ENCODE results near the gene CCDC30. TPM values are rescaled to one million over a fixed set of nuclear protein-coding genes. Genes with fewer than 3 reads are reported as not detected.

Gene CCDC30
- total RNA-seq, 1 donor from 2014 or later = 0.40 TPM

GRCh38 chr1:42690477-42691156 lies 227.5 kb downstream of the CCDC30 start:
- peak; percentile 1 to 12 for DNase-seq (ENCODE audit: low read depth in 2 of 2)

GRCh38 chr1:42691157-42691498 lies 228.0 kb downstream of the CCDC30 start:
- DNase-seq (ENCODE audit: low read depth in 2 of 2) = no peak

- no peak for DNase-seq (ENCODE audit: low read depth in 2 of 2)
These were observed 229.4 kb downstream of the CCDC30 start for GRCh38 chr1:42692461-42692860.

GRCh38 chr1:42692911-42693310 lies 229.8 kb downstream of the CCDC30 start:
- no peak for DNase-seq (ENCODE audit: low read depth in 2 of 2)

- DNase-seq (ENCODE audit: low read depth in 2 of 2) = no peak
These were observed 235.2 kb downstream of the CCDC30 start for GRCh38 chr1:42698081-42698813.

GRCh38 chr1:42700006-42700405 lies 236.9 kb downstream of the CCDC30 start:
- no peak for DNase-seq (ENCODE audit: low read depth in 2 of 2)

- no peak for DNase-seq (ENCODE audit: low read depth in 2 of 2)
These were observed 240.9 kb downstream of the CCDC30 start for GRCh38 chr1:42703888-42704464.

Other genes starting within 250 kb of the CCDC30 start
- 12.9 and 27.8 TPM in 2 replicates for gene FOXJ3, start 128.1 kb upstream of the CCDC30 start, total RNA-seq
- under 0.01 TPM in 2 replicates for gene RIMKLA, start 82.5 kb upstream of the CCDC30 start, total RNA-seq
- gene ZMYND12, start 7.3 kb upstream of the CCDC30 start, total RNA-seq = 0.22 and 0.60 TPM in 2 replicates
- 27.8 and 28.3 TPM in 2 replicates for gene PPCS, start 6.7 kb upstream of the CCDC30 start, total RNA-seq
- 12.3 and 22.4 TPM in 2 replicates for gene PPIH, start 195.1 kb downstream of the CCDC30 start, total RNA-seq
- 453 and 456 TPM in 2 replicates for gene YBX1, start 219.1 kb downstream of the CCDC30 start, total RNA-seq